Measurements from ENCODE around the gene CAND1.
"Not testable (repeated sequence)": the region's sequence is repeated elsewhere in the genome, so short reads cannot be mapped to it uniquely, and the experiment has no call there.

Gene CAND1

GRCh38 chr12:67339530-67339929 lies 70.4 kb downstream of the CAND1 start:
- in situ Hi-C loops (cut with MboI; ENCODE audit: low sequenced_read_pairs) = no loop called here

GRCh38 chr12:67341086-67341485 lies 71.9 kb downstream of the CAND1 start:
- in situ Hi-C loops (cut with MboI; ENCODE audit: low sequenced_read_pairs) = not testable (repeated sequence)

GRCh38 chr12:67344979-67345710 lies 76.0 kb downstream of the CAND1 start:
- in situ Hi-C loops (cut with MboI; ENCODE audit: low sequenced_read_pairs) = no loop called here

- in situ Hi-C loops (cut with MboI; ENCODE audit: low sequenced_read_pairs) = no loop called here
Measured at GRCh38 chr12:67348683-67349082, 79.5 kb downstream of the CAND1 start.

- in situ Hi-C loops (cut with MboI; ENCODE audit: low sequenced_read_pairs) = loop anchor here (25.0 kb wide), 1 partner anchor 585 kb away; no protein-coding TSS in a partner anchor
Measured at GRCh38 chr12:67352682-67353081, 83.5 kb downstream of the CAND1 start.

- in situ Hi-C loops (cut with MboI; ENCODE audit: low sequenced_read_pairs) = loop anchor here (25.0 kb wide), 1 partner anchor 583 kb away; no protein-coding TSS in a partner anchor
Measured at GRCh38 chr12:67354322-67354721, 85.2 kb downstream of the CAND1 start.

- in situ Hi-C loops (cut with MboI; ENCODE audit: low sequenced_read_pairs) = loop anchor here (25.0 kb wide), 1 partner anchor 582 kb away; no protein-coding TSS in a partner anchor
Measured at GRCh38 chr12:67354966-67355365, 85.8 kb downstream of the CAND1 start.

- in situ Hi-C loops (cut with MboI; ENCODE audit: low sequenced_read_pairs) = loop anchor here (25.0 kb wide), 1 partner anchor 582 kb away; no protein-coding TSS in a partner anchor
Measured at GRCh38 chr12:67355428-67356379, 86.5 kb downstream of the CAND1 start.

GRCh38 chr12:67356380-67356774 lies 87.2 kb downstream of the CAND1 start:
- in situ Hi-C loops (cut with MboI; ENCODE audit: low sequenced_read_pairs) = loop anchor here (25.0 kb wide), 1 partner anchor 581 kb away; no protein-coding TSS in a partner anchor

GRCh38 chr12:67357376-67358125 lies 88.4 kb downstream of the CAND1 start:
- in situ Hi-C loops (cut with MboI; ENCODE audit: low sequenced_read_pairs) = loop anchor here (25.0 kb wide), 1 partner anchor 580 kb away; no protein-coding TSS in a partner anchor

GRCh38 chr12:67358781-67359338 lies 89.7 kb downstream of the CAND1 start:
- in situ Hi-C loops (cut with MboI; ENCODE audit: low sequenced_read_pairs) = loop anchor here (25.0 kb wide), 1 partner anchor 578 kb away; no protein-coding TSS in a partner anchor

- in situ Hi-C loops (cut with MboI; ENCODE audit: low sequenced_read_pairs) = loop anchor here (25.0 kb wide), 1 partner anchor 575 kb away; no protein-coding TSS in a partner anchor
Measured at GRCh38 chr12:67362526-67362925, 93.4 kb downstream of the CAND1 start.

- in situ Hi-C loops (cut with MboI; ENCODE audit: low sequenced_read_pairs) = loop anchor here (25.0 kb wide), 1 partner anchor 573 kb away; no protein-coding TSS in a partner anchor
Measured at GRCh38 chr12:67364228-67364627, 95.1 kb downstream of the CAND1 start.

GRCh38 chr12:67365131-67365530 lies 96.0 kb downstream of the CAND1 start:
- in situ Hi-C loops (cut with MboI; ENCODE audit: low sequenced_read_pairs) = loop anchor here (25.0 kb wide), 1 partner anchor 572 kb away; no protein-coding TSS in a partner anchor

- in situ Hi-C loops (cut with MboI; ENCODE audit: low sequenced_read_pairs) = loop anchor here (25.0 kb wide), 1 partner anchor 569 kb away; no protein-coding TSS in a partner anchor
Measured at GRCh38 chr12:67367843-67368242, 98.7 kb downstream of the CAND1 start.
